RWPE1 (cell line): ENCODE data around the gene ANKS1A.
A peak's percentile ranks its signal among the peaks of the same experiment; 100 is the strongest.

ENCODE experiments used
- CTCF ChIA-PET: fragments of 350-600 bp; sonication (Branson Sonifier 250); formaldehyde crosslinking; extraction: SDS; loops from one replicate; lab custom pipeline; 2021; lab: Yijun Ruan, JAX
- POLR2A ChIA-PET: fragments of 400-600 bp; formaldehyde crosslinking; extraction: SDS; loops from one replicate; lab custom pipeline; 2020; ENCODE audit warnings: antibody characterized with exemption; ENCODE audit not compliant: low non-redundant PET; lab: Yijun Ruan, JAX
- DNase-seq: peaks from one replicate; pipeline ENCODE4 v3.0.0; 2012; ENCODE audit warnings: low spot score
- H3K27ac ChIP-seq: fragments of 450-650 bp; 2 replicates; pipeline ENCODE4 v1.5.1; 2017
- TF ChIP-seq, protein P1 (sequence below): fragments of 450-650 bp; conservative IDR thresholded peaks from 2 replicates; pipeline ENCODE4 v1.5.1; 2017; ENCODE audit warnings: low read depth, mild to moderate bottlenecking

The ANKS1A gene

DNA sequence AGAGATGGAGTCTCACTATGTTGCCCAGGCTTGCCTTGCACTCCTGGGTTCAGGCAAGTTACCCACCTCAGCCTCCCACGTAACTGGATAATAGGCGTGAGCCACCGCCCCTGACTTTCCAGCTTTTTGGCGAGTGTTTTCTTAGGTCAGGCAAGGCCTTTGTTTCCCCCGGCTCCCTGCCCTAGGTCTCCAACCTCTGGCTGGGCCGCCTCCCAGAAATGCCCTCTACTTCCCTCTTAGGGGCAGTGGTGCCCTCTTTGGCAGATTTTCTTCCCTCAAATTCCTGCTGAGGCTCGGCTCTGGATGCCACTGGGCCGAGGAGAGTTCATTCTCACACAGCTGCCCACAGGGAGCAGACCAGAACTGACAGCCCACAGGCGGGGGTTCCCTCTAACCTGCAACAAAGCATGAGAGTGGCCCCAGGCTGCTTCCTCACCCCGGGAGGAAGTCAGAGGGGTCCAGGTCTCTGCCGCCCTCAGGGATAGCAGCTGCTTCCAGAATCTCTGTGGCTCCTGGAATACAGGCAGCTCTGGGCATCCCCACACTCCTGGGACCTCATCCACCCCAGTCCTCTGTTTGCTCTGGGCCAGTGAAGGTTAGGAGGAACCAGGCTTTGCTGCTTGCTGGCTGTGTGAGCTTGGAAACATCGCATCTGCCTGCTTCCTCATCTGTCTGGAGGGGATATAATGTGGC lies 195.6 kb downstream of the ANKS1A start:
- TF ChIP-seq, protein P1, sequence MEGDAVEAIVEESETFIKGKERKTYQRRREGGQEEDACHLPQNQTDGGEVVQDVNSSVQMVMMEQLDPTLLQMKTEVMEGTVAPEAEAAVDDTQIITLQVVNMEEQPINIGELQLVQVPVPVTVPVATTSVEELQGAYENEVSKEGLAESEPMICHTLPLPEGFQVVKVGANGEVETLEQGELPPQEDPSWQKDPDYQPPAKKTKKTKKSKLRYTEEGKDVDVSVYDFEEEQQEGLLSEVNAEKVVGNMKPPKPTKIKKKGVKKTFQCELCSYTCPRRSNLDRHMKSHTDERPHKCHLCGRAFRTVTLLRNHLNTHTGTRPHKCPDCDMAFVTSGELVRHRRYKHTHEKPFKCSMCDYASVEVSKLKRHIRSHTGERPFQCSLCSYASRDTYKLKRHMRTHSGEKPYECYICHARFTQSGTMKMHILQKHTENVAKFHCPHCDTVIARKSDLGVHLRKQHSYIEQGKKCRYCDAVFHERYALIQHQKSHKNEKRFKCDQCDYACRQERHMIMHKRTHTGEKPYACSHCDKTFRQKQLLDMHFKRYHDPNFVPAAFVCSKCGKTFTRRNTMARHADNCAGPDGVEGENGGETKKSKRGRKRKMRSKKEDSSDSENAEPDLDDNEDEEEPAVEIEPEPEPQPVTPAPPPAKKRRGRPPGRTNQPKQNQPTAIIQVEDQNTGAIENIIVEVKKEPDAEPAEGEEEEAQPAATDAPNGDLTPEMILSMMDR: no peak
- CTCF ChIA-PET: no interaction called here
- peak overlapping the region; percentile 46 for H3K27ac ChIP-seq
- POLR2A ChIA-PET: no interaction called here
- no peak for DNase-seq

DNA sequence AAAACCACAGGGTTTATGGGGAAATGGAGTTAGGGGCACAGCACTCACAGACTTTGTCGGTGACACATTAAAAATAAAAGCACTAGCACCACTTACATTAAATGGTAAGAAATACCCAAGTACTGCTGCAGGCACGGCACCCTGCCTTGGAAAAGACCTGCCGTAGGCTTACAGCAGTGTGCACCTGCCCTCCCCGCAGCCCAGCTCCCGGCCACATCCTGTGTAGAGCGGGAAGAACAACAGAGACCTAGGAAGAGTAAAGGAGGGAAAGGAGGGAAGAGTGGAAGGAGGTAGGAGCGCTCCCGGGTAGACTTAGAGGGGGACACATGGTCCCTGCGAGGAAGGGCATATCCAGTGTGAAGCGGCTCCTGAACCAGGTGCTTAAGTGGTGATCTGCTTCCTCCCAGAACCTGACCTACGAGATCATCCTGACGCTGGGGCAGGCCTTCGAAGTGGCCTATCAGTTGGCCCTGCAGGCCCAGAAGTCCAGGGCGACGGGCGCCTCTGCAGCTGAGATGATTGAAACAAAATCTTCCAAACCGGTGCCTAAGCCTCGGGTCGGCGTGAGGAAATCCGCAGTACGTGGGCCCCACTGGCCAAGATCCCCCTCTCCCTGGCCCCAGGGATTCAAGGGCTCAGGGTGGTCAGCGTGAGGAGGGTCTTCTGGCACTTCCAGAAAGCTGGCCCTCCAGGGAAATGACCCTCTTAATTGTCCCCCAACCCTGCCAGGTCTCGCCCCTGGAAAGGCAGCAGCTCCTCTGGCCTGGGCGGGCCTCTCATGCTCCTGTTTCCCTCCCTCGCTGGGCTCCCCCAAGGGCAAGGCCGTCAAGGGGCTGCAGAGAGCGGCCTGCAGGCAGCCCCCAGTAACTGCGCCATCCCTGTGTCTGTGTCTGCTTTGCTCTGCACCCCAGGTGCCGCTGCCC lies 196.6 kb downstream of the ANKS1A start:
- no peak overlapping the region; the same call in 1 of the 2 replicates for H3K27ac ChIP-seq
- ChIA-PET CTCF (interaction anchor here (0.6 kb wide), 1 partner anchor 280 kb away, joined by 3 read pairs; no protein-coding TSS in a partner anchor), POLR2A (no interaction called here)
- DNase-seq: no peak
- TF ChIP-seq, protein P1: no peak

DNA sequence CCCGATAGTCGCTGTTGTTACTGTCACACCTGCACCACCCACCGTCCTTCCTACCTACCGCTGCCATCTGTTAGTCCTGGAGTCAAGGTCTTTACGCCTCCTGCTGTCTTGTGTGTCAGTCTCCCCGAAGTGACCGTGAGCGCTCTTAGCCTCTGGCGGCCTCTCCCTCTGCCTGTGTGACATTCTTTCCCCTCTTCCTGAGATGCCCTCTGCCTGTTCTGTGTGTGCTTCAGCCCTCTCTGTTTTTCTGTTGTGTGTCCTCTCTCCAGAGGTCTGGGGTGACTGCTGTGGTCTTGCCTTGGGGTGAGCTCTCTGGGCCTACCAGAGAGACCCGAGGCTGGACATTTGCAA lies 197.2 kb downstream of the ANKS1A start:
- no peak for DNase-seq
- ChIA-PET CTCF (no interaction called here), POLR2A (no interaction called here)
- TF ChIP-seq, protein P1: no peak
- no peak overlapping the region for H3K27ac ChIP-seq

- no peak overlapping the region for H3K27ac ChIP-seq
- TF ChIP-seq, protein P1: no peak
- ChIA-PET POLR2A (interaction anchor here (0.6 kb wide), 1 partner anchor 218 kb away, joined by 10 read pairs; no protein-coding TSS in a partner anchor), CTCF (no interaction called here)
- no peak for DNase-seq
Measured at GRCh38 chr6:35086636-35087360, 197.7 kb downstream of the ANKS1A start.

DNA sequence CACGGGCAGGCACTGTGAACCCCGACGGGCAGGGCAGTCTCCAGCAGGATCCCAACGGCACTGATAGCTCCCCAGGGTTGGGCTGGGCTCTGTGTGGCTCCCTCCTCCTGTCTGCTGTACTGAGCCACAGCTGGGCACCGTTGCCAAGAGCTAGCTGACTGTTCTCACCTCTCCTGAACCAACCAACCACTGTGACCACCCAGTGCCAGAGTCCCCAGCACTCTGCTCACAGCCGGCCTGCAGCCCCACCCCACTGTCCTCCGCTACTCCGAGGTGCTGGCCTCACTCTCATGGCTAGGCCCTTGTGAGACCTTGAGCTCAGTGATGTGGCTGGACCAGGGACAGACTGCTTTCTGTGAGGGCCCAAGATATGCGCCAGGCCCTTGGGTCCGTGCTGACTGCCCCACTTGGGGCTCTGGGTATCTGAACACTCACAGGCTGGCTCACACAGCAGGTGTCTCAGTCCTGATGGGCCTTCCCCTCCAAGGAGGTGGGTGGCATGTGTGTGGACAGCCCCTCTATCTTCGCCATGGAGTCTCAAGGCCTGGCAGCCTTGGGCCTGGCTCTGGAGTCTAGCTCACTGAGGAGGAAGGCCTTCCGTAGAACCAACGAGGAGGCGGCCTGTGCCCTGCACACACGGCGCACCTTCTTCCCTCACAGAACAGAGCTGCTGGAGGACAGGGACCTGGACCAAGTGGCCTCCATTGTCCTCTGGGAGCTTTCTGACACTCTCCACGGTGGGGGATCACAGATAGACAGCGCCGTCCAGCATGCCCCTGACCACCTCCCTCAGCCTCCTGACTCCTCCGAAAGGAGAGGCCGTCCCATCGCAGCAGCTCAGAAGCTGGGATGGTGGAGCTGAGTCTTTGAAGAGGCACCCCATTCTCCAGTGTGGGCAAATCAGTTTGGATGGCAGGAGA lies 198.6 kb downstream of the ANKS1A start:
- H3K27ac ChIP-seq: 0 out of 2 replicates have a peak overlapping the region, but pooled peaks have one; percentile 77
- POLR2A ChIA-PET: interaction anchor here (0.6 kb wide), 1 partner anchor 218 kb away, joined by 10 read pairs; no protein-coding TSS in a partner anchor
- no peak for DNase-seq
- CTCF ChIA-PET: no interaction called here
- TF ChIP-seq, protein P1: no peak
